HFF-Myc (cell line): Measurements from ENCODE around the gene SHOC2.
A peak's percentile ranks its signal among the peaks of the same experiment; 100 is the strongest.

Experiments
- DNase-seq: peaks from one replicate; pipeline ENCODE4 v3.0.0-alpha.2; 2011; ENCODE audit warnings: low read depth; ENCODE audit errors: extremely low read depth
- H3K4me3 ChIP-seq: replicated peaks from 2 replicates; pipeline ENCODE4 v1.5.1; 2011; ENCODE audit warnings: low read depth, mild to moderate bottlenecking, control low read depth, low read length
- CTCF ChIP-seq: IDR thresholded peaks from 2 replicates; pipeline ENCODE4 v1.5.1; 2012; ENCODE audit warnings: mild to moderate bottlenecking, low read depth, low read length, control low read depth; ENCODE audit errors: missing control alignments

SHOC2 gene

GRCh38 chr10:110887560-110887959 lies 31.8 kb upstream of the SHOC2 start:
- TF ChIP-seq CTCF, result no peak
- no peak overlapping the region for H3K4me3 ChIP-seq
- DNase-seq, result no peak

GRCh38 chr10:110892602-110893288 lies 26.7 kb upstream of the SHOC2 start:
- H3K4me3 ChIP-seq, result no peak overlapping the region
- no peak for TF ChIP-seq CTCF
- no peak for DNase-seq

- TF ChIP-seq CTCF, result peak; percentile 32
- DNase-seq, result no peak
Observed at GRCh38 chr10:110893559-110894179, 25.7 kb upstream of the SHOC2 start.

GRCh38 chr10:110897184-110897583 lies 22.2 kb upstream of the SHOC2 start:
- H3K4me3 ChIP-seq, result no peak overlapping the region
- DNase-seq, result no peak
- TF ChIP-seq CTCF, result no peak

More at GRCh38 chr10:110893559-110894179, 25.7 kb upstream of the SHOC2 start:
- no peak overlapping the region for H3K4me3 ChIP-seq

GRCh38 chr10:110898391-110898790 lies 21.0 kb upstream of the SHOC2 start:
- DNase-seq, result no peak
- no peak for TF ChIP-seq CTCF
- H3K4me3 ChIP-seq, result no peak overlapping the region

GRCh38 chr10:110900983-110901382 lies 18.4 kb upstream of the SHOC2 start:
- no peak overlapping the region for H3K4me3 ChIP-seq
- DNase-seq, result no peak
- TF ChIP-seq CTCF, result no peak
